Measurements from ENCODE around the gene ATP1B2. TPM values are rescaled to one million over a fixed set of nuclear protein-coding genes. Genes with fewer than 3 reads are reported as not detected.

ATP1B2 gene
- total RNA-seq, 1 donor from 2014 or later: 2.7 TPM

- no peaks in the 10 kb centered on the region for H3K9me3 ChIP-seq
- peaks cover 6% of the 10 kb centered on the region for H3K27me3 ChIP-seq
- no peak overlapping the region for H3K27ac ChIP-seq
- H3K36me3 ChIP-seq: no peaks in the 10 kb centered on the region
- H3K4me1 ChIP-seq: peaks cover 17% of the 10 kb centered on the region
- intact Hi-C loops (cut with DNase I): no loop called here
- no peak for TF ChIP-seq POLR2AphosphoS5 (IDR thresholded peaks at IDR 0.05; ENCODE audit: insufficient read depth in 1 of 2, low read depth in 1 of 2)
- no peak for TF ChIP-seq CTCF (IDR thresholded peaks at IDR 0.05)
- TF ChIP-seq POLR2A (IDR thresholded peaks at IDR 0.05): no peak
- DNase-seq (ENCODE audit: extremely low spot score in 2 of 2): no peak
- H3K4me3 ChIP-seq: no peak overlapping the region
Observed at GRCh38 chr17:7646457-7646856, 4.3 kb upstream of the ATP1B2 start.

GRCh38 chr17:7647018-7647417, 3.7 kb upstream of the ATP1B2 start:
- peaks cover 22% of the 10 kb centered on the region for H3K4me1 ChIP-seq
- DNase-seq (ENCODE audit: extremely low spot score in 2 of 2): no peak
- no peaks in the 10 kb centered on the region for H3K9me3 ChIP-seq
- peaks cover 12% of the 10 kb centered on the region for H3K27me3 ChIP-seq
- intact Hi-C loops (cut with DNase I): no loop called here
- H3K27ac ChIP-seq: no peak overlapping the region
- H3K4me3 ChIP-seq: no peak overlapping the region
- TF ChIP-seq CTCF (IDR thresholded peaks at IDR 0.05): no peak
- TF ChIP-seq POLR2A (IDR thresholded peaks at IDR 0.05): no peak
- no peaks in the 10 kb centered on the region for H3K36me3 ChIP-seq

- Histone ChIP-seq H3K36me3 (no peaks in the 10 kb centered on the region), H3K27me3 (peaks cover 14% of the 10 kb centered on the region), H3K4me3 (peak overlapping the region; percentile 51 to 62), H3K4me1 (peaks cover 24% of the 10 kb centered on the region), H3K27ac (peak overlapping the region; percentile 73), H3K9me3 (no peaks in the 10 kb centered on the region)
- no peak for DNase-seq (ENCODE audit: extremely low spot score in 2 of 2)
- TF ChIP-seq POLR2A (IDR thresholded peaks at IDR 0.05): no peak
- intact Hi-C loops (cut with DNase I): no loop called here
Observed at GRCh38 chr17:7651097-7651664, 455 bp downstream of the ATP1B2 start.

GRCh38 chr17:7651665-7652387, 1.1 kb downstream of the ATP1B2 start:
- Histone ChIP-seq H3K4me3 (peak overlapping the region; percentile 51 to 62), H3K27me3 (peaks cover 14% of the 10 kb centered on the region), H3K36me3 (no peaks in the 10 kb centered on the region), H3K27ac (peak overlapping the region; percentile 73), H3K4me1 (peaks cover 24% of the 10 kb centered on the region), H3K9me3 (no peaks in the 10 kb centered on the region)
- TF ChIP-seq CTCF (IDR thresholded peaks at IDR 0.05) (no peak), POLR2AphosphoS5 (IDR thresholded peaks at IDR 0.05; ENCODE audit: insufficient read depth in 1 of 2, low read depth in 1 of 2) (no peak), POLR2A (IDR thresholded peaks at IDR 0.05) (no peak)
- intact Hi-C loops (cut with DNase I): no loop called here
- DNase-seq (ENCODE audit: extremely low spot score in 2 of 2): no peak

GRCh38 chr17:7652388-7653356, 1.9 kb downstream of the ATP1B2 start:
- no peak overlapping the region for H3K4me3 ChIP-seq
- TF ChIP-seq POLR2AphosphoS5 (IDR thresholded peaks at IDR 0.05; ENCODE audit: insufficient read depth in 1 of 2, low read depth in 1 of 2) (no peak), CTCF (IDR thresholded peaks at IDR 0.05) (no peak), POLR2A (IDR thresholded peaks at IDR 0.05) (no peak)
- peaks cover 24% of the 10 kb centered on the region for H3K4me1 ChIP-seq
- H3K27me3 ChIP-seq: peaks cover 14% of the 10 kb centered on the region
- H3K9me3 ChIP-seq: no peaks in the 10 kb centered on the region
- H3K36me3 ChIP-seq: no peaks in the 10 kb centered on the region
- no peak for DNase-seq (ENCODE audit: extremely low spot score in 2 of 2)
- H3K27ac ChIP-seq: peak overlapping the region; percentile 73
- intact Hi-C loops (cut with DNase I): no loop called here

Measured in vagina (tissue), 2 donors.